ENCODE data around the gene NEK1.

DNA sequence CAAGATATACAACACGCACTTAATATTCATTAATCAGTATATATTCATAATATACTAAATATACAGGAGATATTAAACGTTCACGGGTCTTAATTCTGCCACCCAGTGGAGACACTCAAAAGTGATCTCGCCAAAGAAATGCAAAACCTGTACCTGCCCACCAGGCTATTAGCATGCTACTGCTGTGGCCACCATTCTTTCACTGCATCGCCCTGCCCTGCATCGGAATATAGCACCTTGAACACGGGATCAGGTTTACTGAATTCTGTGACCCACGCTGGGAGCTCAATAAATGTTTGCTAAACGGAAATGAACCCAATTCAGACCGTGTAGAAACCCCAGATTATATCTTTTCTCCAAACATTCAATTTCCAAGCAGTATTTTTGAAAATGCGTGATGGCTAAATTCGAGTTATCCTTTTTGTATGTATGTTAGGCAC lies 7.2 kb upstream of the NEK1 start:
- TF ChIP-seq, protein P1, sequence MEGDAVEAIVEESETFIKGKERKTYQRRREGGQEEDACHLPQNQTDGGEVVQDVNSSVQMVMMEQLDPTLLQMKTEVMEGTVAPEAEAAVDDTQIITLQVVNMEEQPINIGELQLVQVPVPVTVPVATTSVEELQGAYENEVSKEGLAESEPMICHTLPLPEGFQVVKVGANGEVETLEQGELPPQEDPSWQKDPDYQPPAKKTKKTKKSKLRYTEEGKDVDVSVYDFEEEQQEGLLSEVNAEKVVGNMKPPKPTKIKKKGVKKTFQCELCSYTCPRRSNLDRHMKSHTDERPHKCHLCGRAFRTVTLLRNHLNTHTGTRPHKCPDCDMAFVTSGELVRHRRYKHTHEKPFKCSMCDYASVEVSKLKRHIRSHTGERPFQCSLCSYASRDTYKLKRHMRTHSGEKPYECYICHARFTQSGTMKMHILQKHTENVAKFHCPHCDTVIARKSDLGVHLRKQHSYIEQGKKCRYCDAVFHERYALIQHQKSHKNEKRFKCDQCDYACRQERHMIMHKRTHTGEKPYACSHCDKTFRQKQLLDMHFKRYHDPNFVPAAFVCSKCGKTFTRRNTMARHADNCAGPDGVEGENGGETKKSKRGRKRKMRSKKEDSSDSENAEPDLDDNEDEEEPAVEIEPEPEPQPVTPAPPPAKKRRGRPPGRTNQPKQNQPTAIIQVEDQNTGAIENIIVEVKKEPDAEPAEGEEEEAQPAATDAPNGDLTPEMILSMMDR (IDR thresholded peaks at IDR 0.05): peak; percentile 30 to 72 (median 58)
- no peak for TF ChIP-seq POLR2A (IDR thresholded peaks at IDR 0.05)
